KMS-11 (cell line): ENCODE data around the gene NT5DC1.
A peak's percentile ranks its signal among the peaks of the same experiment; 100 is the strongest.
"Not testable (repeated sequence)": the region's sequence is repeated elsewhere in the genome, so short reads cannot be mapped to it uniquely, and the experiment has no call there.

ENCODE experiments used
- H2AFZ ChIP-seq: fragments of 200-600 bp; sonication (generic); 2 replicates; pipeline ENCODE4 v1.6.1; 2016; ENCODE audit warnings: antibody characterized with exemption, mixed run types, low read depth
- H3K27ac ChIP-seq: fragments of 200-600 bp; sonication (generic); 2 replicates; pipeline ENCODE4 v1.6.1; 2016; ENCODE audit warnings: mild to moderate bottlenecking, mixed run types
- H3K27me3 ChIP-seq: fragments of 200-600 bp; sonication (generic); 2 replicates; pipeline ENCODE4 v1.6.1; 2017; ENCODE audit warnings: mild to moderate bottlenecking, low read depth, mixed run types, moderate library complexity; ENCODE audit not compliant: insufficient read depth
- H3K36me3 ChIP-seq: fragments of 200-600 bp; sonication (generic); 2 replicates; pipeline ENCODE4 v1.6.1; 2017; ENCODE audit warnings: mild to moderate bottlenecking, mixed run types; ENCODE audit not compliant: insufficient read depth
- H3K4me1 ChIP-seq: fragments of 200-600 bp; sonication (generic); 2 replicates; pipeline ENCODE4 v1.6.1; 2016; ENCODE audit warnings: mild to moderate bottlenecking, low read depth, mixed run types; ENCODE audit not compliant: poor library complexity, severe bottlenecking
- H3K4me2 ChIP-seq: fragments of 200-600 bp; sonication (generic); 2 replicates; pipeline ENCODE4 v1.7.0; 2016; ENCODE audit warnings: mild to moderate bottlenecking, mixed run types
- H3K4me3 ChIP-seq: fragments of 200-600 bp; sonication (generic); IDR thresholded peaks from 2 replicates; pipeline ENCODE4 v1.6.1; 2017; ENCODE audit warnings: low read depth, low read length, mixed read lengths; ENCODE audit not compliant: insufficient read depth
- H3K79me2 ChIP-seq: fragments of 200-600 bp; sonication (generic); 2 replicates; pipeline ENCODE4 v1.6.1; 2016; ENCODE audit warnings: low read depth, mixed run types; ENCODE audit not compliant: insufficient read depth
- H3K9ac ChIP-seq: fragments of 200-600 bp; sonication (generic); 2 replicates; pipeline ENCODE4 v1.6.1; 2016; ENCODE audit warnings: mild to moderate bottlenecking, mixed run types
- H4K20me1 ChIP-seq: fragments of 200-600 bp; sonication (generic); 2 replicates; pipeline ENCODE4 v1.6.1; 2016; ENCODE audit warnings: mild to moderate bottlenecking, mixed run types; ENCODE audit not compliant: insufficient read depth
- CTCF ChIP-seq: fragments of 200-600 bp; sonication (generic); conservative IDR thresholded peaks from 2 replicates; pipeline ENCODE4 v1.6.1; 2017; ENCODE audit warnings: low read depth, mild to moderate bottlenecking, antibody characterized with exemption, low read length, moderate library complexity, mixed read lengths

The NT5DC1 gene

DNA sequence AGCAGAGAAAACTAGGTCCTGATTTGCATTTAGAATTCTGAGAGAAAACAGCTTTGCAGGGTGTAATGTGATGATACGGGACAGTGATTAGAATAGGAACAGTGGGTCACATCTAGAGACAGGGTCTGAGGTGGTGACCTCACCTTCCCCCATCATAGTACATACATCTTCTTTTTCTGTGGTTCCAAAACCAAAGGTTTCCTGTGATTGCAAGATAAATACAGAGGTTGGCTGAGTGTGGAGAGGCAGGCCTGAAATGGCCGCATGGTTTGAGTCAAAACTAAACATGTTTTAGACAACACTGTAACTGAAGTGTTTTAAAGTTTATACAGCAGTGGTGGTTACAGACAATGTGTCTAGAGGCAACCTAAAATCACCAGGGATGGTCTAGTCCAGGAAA lies 10.4 kb upstream of the NT5DC1 start:
- no peak for TF ChIP-seq CTCF
- Histone ChIP-seq H3K27ac (no peak overlapping the region), H2AFZ (no peak overlapping the region), H3K4me3 (no peak overlapping the region), H3K79me2 (no peaks in the 10 kb centered on the region), H4K20me1 (no peaks in the 10 kb centered on the region), H3K36me3 (no peaks in the 10 kb centered on the region), H3K4me1 (peaks cover 13% of the 10 kb centered on the region), H3K27me3 (no peaks in the 10 kb centered on the region), H3K4me2 (no peak overlapping the region), H3K9ac (no peak overlapping the region)

DNA sequence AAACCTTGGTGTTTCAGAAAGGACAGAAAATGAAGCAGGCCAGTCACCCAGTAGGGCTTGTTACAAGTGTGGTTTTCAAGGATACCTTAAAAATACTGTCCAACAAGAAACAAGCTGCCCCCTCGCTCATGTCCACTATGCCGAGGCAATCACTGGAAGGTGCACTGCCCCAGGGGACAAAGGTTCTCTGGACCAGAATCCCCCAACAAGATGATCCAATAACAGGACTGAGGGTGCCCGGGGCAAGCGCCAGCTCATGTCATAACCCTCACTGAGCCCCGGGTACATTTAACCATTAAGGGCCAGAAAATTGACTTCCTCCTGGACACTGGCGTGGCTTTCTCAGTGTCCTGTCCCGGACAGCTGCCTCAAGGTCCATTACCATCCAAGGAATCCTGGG lies 6.6 kb upstream of the NT5DC1 start:
- no peak for TF ChIP-seq CTCF
- no peak overlapping the region for H3K4me3 ChIP-seq
- H3K9ac ChIP-seq: no peak overlapping the region
- no peak overlapping the region for H3K27ac ChIP-seq
- H3K4me2 ChIP-seq: no peak overlapping the region
- no peaks in the 10 kb centered on the region for H4K20me1 ChIP-seq
- H2AFZ ChIP-seq: no peak overlapping the region
- no peaks in the 10 kb centered on the region for H3K27me3 ChIP-seq
- no peaks in the 10 kb centered on the region for H3K79me2 ChIP-seq
- H3K36me3 ChIP-seq: no peaks in the 10 kb centered on the region
- no peaks in the 10 kb centered on the region for H3K4me1 ChIP-seq

GRCh38 chr6:116096048-116096759 lies 4.4 kb upstream of the NT5DC1 start:
- H2AFZ ChIP-seq, H3K79me2 ChIP-seq, H3K4me1 ChIP-seq, H3K9ac ChIP-seq, H3K4me3 ChIP-seq, H4K20me1 ChIP-seq, H3K4me2 ChIP-seq, H3K36me3 ChIP-seq, H3K27me3 ChIP-seq, H3K27ac ChIP-seq: not testable (repeated sequence)

DNA sequence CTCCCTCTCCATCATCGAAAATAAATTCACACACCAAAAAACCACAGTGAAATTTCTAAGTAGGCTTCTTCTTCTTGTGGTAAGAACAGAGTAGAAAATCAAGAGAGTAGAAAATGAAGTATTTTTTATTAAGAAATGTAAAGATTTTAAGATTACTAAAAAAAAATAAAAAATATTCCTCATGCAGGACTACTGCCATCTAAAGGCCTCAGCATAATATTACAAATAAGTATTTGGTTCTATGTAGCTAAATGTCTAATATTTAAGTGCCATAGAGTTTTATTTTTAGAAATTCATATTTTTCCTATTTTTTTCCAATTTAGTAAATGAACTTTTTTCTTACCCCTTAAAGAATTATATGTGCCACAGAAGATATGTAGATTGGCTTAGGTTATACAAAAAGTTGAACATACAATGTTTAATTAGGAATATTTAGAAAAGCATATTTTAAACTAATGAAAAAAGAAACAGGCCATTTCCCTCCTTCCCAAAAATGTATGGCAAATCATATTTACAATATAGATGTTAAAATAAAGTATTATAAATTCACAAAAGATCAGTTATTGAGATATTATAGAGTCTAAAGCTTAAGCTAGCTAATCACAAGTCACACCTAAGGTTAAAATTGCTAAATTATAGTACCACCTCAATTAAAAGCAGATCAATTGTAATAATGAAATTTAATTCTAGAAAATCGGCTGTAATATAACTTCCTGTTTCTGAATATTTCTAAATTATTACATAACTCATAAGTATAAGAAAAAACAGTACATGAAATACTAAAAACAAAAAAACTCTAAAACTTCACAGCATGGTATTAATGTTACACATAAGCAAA lies 3.5 kb upstream of the NT5DC1 start:
- Histone ChIP-seq H3K9ac (no peak overlapping the region), H2AFZ (no peak overlapping the region), H3K36me3 (no peaks in the 10 kb centered on the region), H3K27ac (no peak overlapping the region), H3K27me3 (no peaks in the 10 kb centered on the region), H3K79me2 (no peaks in the 10 kb centered on the region), H3K4me3 (no peak overlapping the region), H3K4me2 (no peak overlapping the region), H3K4me1 (peaks cover 9% of the 10 kb centered on the region), H4K20me1 (no peaks in the 10 kb centered on the region)
- peak; percentile 14; the same call in 1 of the 2 replicates for TF ChIP-seq CTCF

- H3K9ac ChIP-seq: no peak overlapping the region
- H3K36me3 ChIP-seq: no peaks in the 10 kb centered on the region
- H4K20me1 ChIP-seq: no peaks in the 10 kb centered on the region
- no peak overlapping the region for H3K27ac ChIP-seq
- H3K4me3 ChIP-seq: no peak overlapping the region
- H3K4me2 ChIP-seq: no peak overlapping the region
- no peak overlapping the region for H2AFZ ChIP-seq
- peaks cover 12% of the 10 kb centered on the region for H3K4me1 ChIP-seq
- TF ChIP-seq CTCF: no peak
- H3K27me3 ChIP-seq: no peaks in the 10 kb centered on the region
- no peaks in the 10 kb centered on the region for H3K79me2 ChIP-seq
Observed at GRCh38 chr6:116099036-116099435, 1.6 kb upstream of the NT5DC1 start.
